ENCODE measurements around the gene ADAM15. TPM values are rescaled to one million over a fixed set of nuclear protein-coding genes. Genes with fewer than 3 reads are reported as not detected.

Gene ADAM15
- total and polyA plus RNA-seq, 2 donors (not counting 3 experiments of a cell fraction or from before 2014, with no cell fraction given) = 295 to 299 TPM

DNA sequence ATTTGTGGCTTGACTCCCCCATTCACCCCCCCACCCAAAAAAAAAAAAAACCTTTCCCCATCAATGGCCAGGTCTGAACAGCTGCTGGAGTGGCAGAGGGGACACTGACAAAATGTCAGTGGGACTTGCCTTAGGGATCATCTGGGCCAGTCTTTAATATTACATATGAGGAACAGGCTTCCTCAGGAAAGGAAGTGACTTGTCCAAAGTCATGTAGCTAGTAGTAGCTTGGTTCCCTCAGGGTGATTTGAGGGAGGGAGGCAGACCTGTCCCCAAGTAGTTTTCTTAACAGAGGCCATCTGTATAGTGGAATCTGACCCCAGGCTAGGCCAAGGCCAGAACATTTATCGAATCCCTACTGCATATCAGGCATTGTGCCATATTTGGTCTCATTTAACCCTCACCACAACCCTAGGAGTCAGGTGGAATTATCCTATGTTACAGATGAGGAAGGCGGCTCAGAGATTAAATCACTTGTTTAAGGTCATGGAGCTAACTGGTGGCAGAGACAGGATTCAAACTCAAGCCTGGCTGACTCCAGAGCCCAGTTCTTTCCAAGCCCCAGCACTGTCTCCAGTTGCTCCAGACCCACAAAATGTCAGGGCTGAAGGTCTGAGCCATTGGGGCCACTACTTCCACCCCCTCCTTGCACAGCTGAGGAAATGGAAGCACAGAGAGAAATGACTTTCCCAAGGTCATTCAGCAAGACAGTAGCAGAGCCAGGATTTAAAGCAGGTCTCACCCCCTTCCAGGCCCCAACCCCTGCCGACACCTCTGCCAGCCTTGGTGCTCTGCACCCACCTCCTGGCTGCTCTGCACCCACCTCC is 38.1 kb upstream of the ADAM15 start:
- peaks cover 0 to 19% of the 10 kb centered on the region in 2 experiments for H3K36me3 ChIP-seq (ENCODE audit: control insufficient read depth in 2 of 2, extremely low read depth in 1 of 2, insufficient read depth in 2 of 2, low read length in 2 of 2)
- H2AFZ ChIP-seq (ENCODE audit: low read depth, low read length) = no peak overlapping the region
- no TSS peak for BruUV-seq (replicated peaks)
- H3K4me2 ChIP-seq (ENCODE audit: insufficient read depth, low read length) = no peak overlapping the region
- peaks cover 8% of the 10 kb centered on the region for H3K4me1 ChIP-seq (ENCODE audit: control insufficient read depth, extremely low read depth, insufficient read depth, low read length)
- no peak overlapping the region for H3K9ac ChIP-seq (replicated peaks; ENCODE audit: extremely low read depth, insufficient read depth, low read length)
- H4K20me1 ChIP-seq (replicated peaks; ENCODE audit: control insufficient read depth, extremely low read depth, insufficient read depth, low read length) = no peaks in the 10 kb centered on the region
- FAIRE-seq (peak; percentile 53), DNase-seq (ENCODE audit: low read depth, low spot score) (no peak)
- POLR2A ChIA-PET = interaction anchor here (0.7 kb wide), 1 partner anchor 127 kb away, joined by 5 read pairs; the partner anchor contains the start of gene DPM3
- dilution Hi-C loops (cut with MboI; ENCODE audit: extremely low pct_ligation_motif_present, low sequenced_read_pairs) (no loop called here), intact Hi-C loops (cut with micrococcal nuclease) (no loop called here)
- no peak overlapping the region for H3K27ac ChIP-seq (ENCODE audit: insufficient read depth, low read depth, low read length)
- TF ChIP-seq, protein P1, sequence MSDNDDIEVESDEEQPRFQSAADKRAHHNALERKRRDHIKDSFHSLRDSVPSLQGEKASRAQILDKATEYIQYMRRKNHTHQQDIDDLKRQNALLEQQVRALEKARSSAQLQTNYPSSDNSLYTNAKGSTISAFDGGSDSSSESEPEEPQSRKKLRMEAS (IDR thresholded peaks at IDR 0.05; ENCODE audit: insufficient read depth, insufficient read length) = no peak
- TF ChIP-seq FOS (IDR thresholded peaks at IDR 0.05; ENCODE audit: borderline replicate concordance, insufficient read depth, low read length) (no peak), POLR2AphosphoS5 (IDR thresholded peaks at IDR 0.05; ENCODE audit: insufficient read depth, low read depth, low read length) (no peak)
- H3K9me1 ChIP-seq (replicated peaks; ENCODE audit: control insufficient read depth, extremely low read depth, insufficient read depth, low read length) = no peaks in the 10 kb centered on the region
- no peaks in the 10 kb centered on the region for H3K27me3 ChIP-seq (ENCODE audit: control insufficient read depth in 2 of 2, insufficient read depth in 2 of 2, low read length in 2 of 2)
- CTCF ChIA-PET = interaction anchor here (0.9 to 6.4 kb wide), 4 partner anchors 11 to 51 kb away, joined by 3 to 87 read pairs (median 3); partner anchors contain the start of genes ADAM15, PYGO2 and ZBTB7B
- H3K4me3 ChIP-seq (replicated peaks in 1 of 3; ENCODE audit: insufficient read depth in 1 of 3, low read depth in 1 of 3, low read length in 3 of 3) = no peak overlapping the region
- H3K79me2 ChIP-seq (ENCODE audit: control insufficient read depth, insufficient read depth, low read length) = no peaks in the 10 kb centered on the region
- H3K9me3 ChIP-seq (replicated peaks; ENCODE audit: control insufficient read depth, insufficient read depth, low read length) = no peaks in the 10 kb centered on the region

DNA sequence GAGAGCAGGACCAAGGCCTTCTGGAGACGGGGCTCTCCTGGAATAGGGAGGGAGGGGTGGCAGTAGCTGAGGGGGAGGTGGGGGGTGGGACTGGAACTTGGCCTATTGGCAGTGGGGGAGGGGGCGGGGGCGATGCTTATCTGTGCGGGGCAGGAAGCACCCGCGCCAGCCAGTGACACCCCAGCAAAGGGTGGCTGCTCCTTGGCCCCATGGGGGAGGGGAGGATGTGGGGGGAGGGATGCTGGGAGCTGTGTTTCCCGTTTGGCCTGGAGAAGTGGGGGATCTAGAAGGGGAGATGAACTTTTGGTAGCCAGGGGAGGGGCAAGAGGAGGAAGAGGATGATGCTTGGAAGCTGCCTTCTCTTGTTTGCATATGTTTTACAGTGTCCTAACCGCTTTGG is 37.5 kb upstream of the ADAM15 start:
- Histone ChIP-seq H3K4me2 (ENCODE audit: insufficient read depth, low read length) (no peak overlapping the region), H3K4me1 (ENCODE audit: control insufficient read depth, extremely low read depth, insufficient read depth, low read length) (peaks cover 9% of the 10 kb centered on the region), H3K4me3 (replicated peaks in 1 of 3; ENCODE audit: insufficient read depth in 1 of 3, low read depth in 1 of 3, low read length in 3 of 3) (no peak overlapping the region), H3K27ac (ENCODE audit: insufficient read depth, low read depth, low read length) (no peak overlapping the region), H4K20me1 (replicated peaks; ENCODE audit: control insufficient read depth, extremely low read depth, insufficient read depth, low read length) (no peaks in the 10 kb centered on the region), H3K36me3 (ENCODE audit: control insufficient read depth in 2 of 2, extremely low read depth in 1 of 2, insufficient read depth in 2 of 2, low read length in 2 of 2) (peaks cover 0 to 19% of the 10 kb centered on the region in 2 experiments), H3K9me1 (replicated peaks; ENCODE audit: control insufficient read depth, extremely low read depth, insufficient read depth, low read length) (no peaks in the 10 kb centered on the region), H3K79me2 (ENCODE audit: control insufficient read depth, insufficient read depth, low read length) (no peaks in the 10 kb centered on the region), H3K27me3 (ENCODE audit: control insufficient read depth in 2 of 2, insufficient read depth in 2 of 2, low read length in 2 of 2) (no peaks in the 10 kb centered on the region), H3K9ac (replicated peaks; ENCODE audit: extremely low read depth, insufficient read depth, low read length) (no peak overlapping the region), H3K9me3 (replicated peaks; ENCODE audit: control insufficient read depth, insufficient read depth, low read length) (no peaks in the 10 kb centered on the region), H2AFZ (ENCODE audit: low read depth, low read length) (no peak overlapping the region)
- ChIA-PET POLR2A (no interaction called here), CTCF (interaction anchor here (1.2 to 6.4 kb wide), 3 partner anchors 12 to 31 kb away, joined by 3 to 87 read pairs (median 4); partner anchors contain the start of gene ZBTB7B)
- no TSS peak for BruUV-seq (replicated peaks)
- dilution Hi-C loops (cut with MboI; ENCODE audit: extremely low pct_ligation_motif_present, low sequenced_read_pairs) = no loop called here
- DNase-seq (ENCODE audit: low read depth, low spot score) (no peak), FAIRE-seq (no peak)
- TF ChIP-seq FOS (IDR thresholded peaks at IDR 0.05; ENCODE audit: borderline replicate concordance, insufficient read depth, low read length) (no peak), GATA2 (IDR thresholded peaks at IDR 0.05; ENCODE audit: insufficient read depth, insufficient read length, low read depth, low read length) (no peak), POLR2AphosphoS5 (IDR thresholded peaks at IDR 0.05; ENCODE audit: insufficient read depth, low read depth, low read length) (no peak), EZH2 (IDR thresholded peaks at IDR 0.05; ENCODE audit: borderline replicate concordance, low read depth, low read length, severe bottlenecking) (no peak), JUN (IDR thresholded peaks at IDR 0.05; ENCODE audit: borderline replicate concordance, insufficient read depth, insufficient read length, low read depth) (no peak), MYC (IDR thresholded peaks at IDR 0.05; ENCODE audit: low read depth, low read length) (no peak), POLR2A (IDR thresholded peaks at IDR 0.05; ENCODE audit: low read depth, low read length) (no peak)
- TF ChIP-seq, protein P1 (IDR thresholded peaks at IDR 0.05; ENCODE audit: insufficient read depth, insufficient read length) = no peak
- TF ChIP-seq, protein P2, sequence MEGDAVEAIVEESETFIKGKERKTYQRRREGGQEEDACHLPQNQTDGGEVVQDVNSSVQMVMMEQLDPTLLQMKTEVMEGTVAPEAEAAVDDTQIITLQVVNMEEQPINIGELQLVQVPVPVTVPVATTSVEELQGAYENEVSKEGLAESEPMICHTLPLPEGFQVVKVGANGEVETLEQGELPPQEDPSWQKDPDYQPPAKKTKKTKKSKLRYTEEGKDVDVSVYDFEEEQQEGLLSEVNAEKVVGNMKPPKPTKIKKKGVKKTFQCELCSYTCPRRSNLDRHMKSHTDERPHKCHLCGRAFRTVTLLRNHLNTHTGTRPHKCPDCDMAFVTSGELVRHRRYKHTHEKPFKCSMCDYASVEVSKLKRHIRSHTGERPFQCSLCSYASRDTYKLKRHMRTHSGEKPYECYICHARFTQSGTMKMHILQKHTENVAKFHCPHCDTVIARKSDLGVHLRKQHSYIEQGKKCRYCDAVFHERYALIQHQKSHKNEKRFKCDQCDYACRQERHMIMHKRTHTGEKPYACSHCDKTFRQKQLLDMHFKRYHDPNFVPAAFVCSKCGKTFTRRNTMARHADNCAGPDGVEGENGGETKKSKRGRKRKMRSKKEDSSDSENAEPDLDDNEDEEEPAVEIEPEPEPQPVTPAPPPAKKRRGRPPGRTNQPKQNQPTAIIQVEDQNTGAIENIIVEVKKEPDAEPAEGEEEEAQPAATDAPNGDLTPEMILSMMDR (IDR thresholded peaks at IDR 0.05; ENCODE audit: extremely low read depth in 1 of 2, insufficient read depth in 1 of 2, low read depth in 1 of 2, low read length in 2 of 2) = no peak
- intact Hi-C loops (cut with micrococcal nuclease) = no loop called here

All from endothelial cell of umbilical vein (primary cell).